Sigmoid colon (tissue), 7 donors: ENCODE data around the gene CENPQ. TPM values are rescaled to one million over a fixed set of nuclear protein-coding genes. Genes with fewer than 3 reads are reported as not detected.

ENCODE experiments used
- DNase-seq: peaks from one replicate; pipeline ENCODE4 v3.0.0-alpha.2; 2019
- H3K27ac ChIP-seq, 4 donors: fragments of 200-600 bp; sonication (generic); one replicate each; pipeline ENCODE4 v1.5.1; 2016 to 2019; ENCODE audit warnings: mild to moderate bottlenecking in 1 of 4
- H3K27me3 ChIP-seq, 3 donors: fragments of 200-600 bp; sonication (generic); one replicate each; pipeline ENCODE4 v1.5.1; 2019; ENCODE audit warnings: mild to moderate bottlenecking in 1 of 3
- H3K36me3 ChIP-seq, 4 donors: fragments of 200-600 bp; sonication (generic); one replicate each; pipeline ENCODE4 v1.5.1; 2016 to 2019
- H3K4me1 ChIP-seq, 4 donors: fragments of 200-600 bp; sonication (generic); one replicate each; pipeline ENCODE4 v1.5.1; 2017 to 2019
- H3K4me3 ChIP-seq, 4 donors: fragments of 200-600 bp; sonication (generic); one replicate each; pipeline ENCODE4 v1.5.1; 2017 to 2019; ENCODE audit warnings: mild to moderate bottlenecking in 2 of 4, moderate library complexity in 1 of 4
- H3K9me3 ChIP-seq, 4 donors: fragments of 200-600 bp in 3 of 4; sonication (generic) in 3 of 4; one replicate each; pipeline versions ENCODE4 v1.5.1 to v1.6.1; 2013 to 2019
- EP300 ChIP-seq, 4 donors: sonication (generic); formaldehyde crosslinking; IDR thresholded peaks; one replicate each; pipeline ENCODE4 v1.6.1; 2017; ENCODE audit warnings: antibody characterized with exemption in 4 of 4
- POLR2A ChIP-seq, 2 donors: fragments of 450-650 bp; IDR thresholded peaks; one replicate each; pipeline ENCODE4 v1.6.1; 2016; ENCODE audit warnings: antibody characterized with exemption in 2 of 2, mild to moderate bottlenecking in 2 of 2, moderate library complexity in 2 of 2
- POLR2AphosphoS5 ChIP-seq, 4 donors: sonication (generic); formaldehyde crosslinking; IDR thresholded peaks; one replicate each; pipeline ENCODE4 v1.6.1; 2017; ENCODE audit warnings: antibody characterized with exemption in 4 of 4
- WGBS, 2 donors: extraction: QIAGEN DNeasy Blood & Tissue Kit; methylation state at CpG; one replicate each; pipeline ENCODE4 v1.1.7; 2013; 5-methylcytosine and 5-hydroxymethylcytosine counted together
- intact Hi-C: fragments of 100-400 bp; cut with DNase I; formaldehyde crosslinking; loops from one replicate; pipeline ENCODE4 v1.15.1; 2023
- polyA plus RNA-seq, 3 donors: library from polyadenylated mRNA; stranded (reverse); fragments of 200-250 nt; gene quantifications; one replicate each; pipeline ENCODE4 v1.2.3, GENCODE V29; 2013
- total RNA-seq, 4 donors: library from RNA; depleted of rRNA; stranded (reverse); fragments of >200 nt; gene quantifications; one replicate each; pipeline ENCODE4 v1.1.0, GENCODE V29; 2016
- TF ChIP-seq, protein P1 (sequence below), 4 experiments: fragments of 450-650 bp in 3 of 4; fragments of 200-600 bp in 1 of 4; IDR thresholded peaks; one replicate each; pipeline ENCODE4 v1.5.1; 2016 to 2019; ENCODE audit warnings: antibody characterized with exemption in 4 of 4, mild to moderate bottlenecking in 3 of 4, moderate library complexity in 2 of 4
- donor health status: healthy with polysubstance abuse.
- donor health status: Bipolar disorder and iron deficiency.
- donor health status: healthy.

Gene CENPQ
- total RNA-seq (1 to 10 TPM; 3.9 to 5.1 (median 4.2) TPM), polyA plus RNA-seq (1 to 10 TPM; 2.8 to 4.8 (median 4.8) TPM)

- Histone ChIP-seq H3K4me3 (peak within 1 kb of the TSS; percentile 65 to 74 (median 71)), H3K36me3 (peaks cover 0 to 12% (median 0%) of the 10 kb centered on the region in 4 donors), H3K9me3 (no peaks in the 10 kb centered on the region), H3K4me1 (peaks cover 0 to 51% (median 22%) of the 10 kb centered on the region in 4 donors), H3K27me3 (no peaks in the 10 kb centered on the region), H3K27ac (peak within 1 kb of the TSS; percentile 83 to 89 (median 87))
- peak in 1 of 4 donors; percentile 84 for TF ChIP-seq EP300 (IDR thresholded peaks at IDR 0.05)
- TF ChIP-seq POLR2AphosphoS5 (IDR thresholded peaks at IDR 0.05) = peak; percentile 85 to 96 (median 92)
- TF ChIP-seq, protein P1, sequence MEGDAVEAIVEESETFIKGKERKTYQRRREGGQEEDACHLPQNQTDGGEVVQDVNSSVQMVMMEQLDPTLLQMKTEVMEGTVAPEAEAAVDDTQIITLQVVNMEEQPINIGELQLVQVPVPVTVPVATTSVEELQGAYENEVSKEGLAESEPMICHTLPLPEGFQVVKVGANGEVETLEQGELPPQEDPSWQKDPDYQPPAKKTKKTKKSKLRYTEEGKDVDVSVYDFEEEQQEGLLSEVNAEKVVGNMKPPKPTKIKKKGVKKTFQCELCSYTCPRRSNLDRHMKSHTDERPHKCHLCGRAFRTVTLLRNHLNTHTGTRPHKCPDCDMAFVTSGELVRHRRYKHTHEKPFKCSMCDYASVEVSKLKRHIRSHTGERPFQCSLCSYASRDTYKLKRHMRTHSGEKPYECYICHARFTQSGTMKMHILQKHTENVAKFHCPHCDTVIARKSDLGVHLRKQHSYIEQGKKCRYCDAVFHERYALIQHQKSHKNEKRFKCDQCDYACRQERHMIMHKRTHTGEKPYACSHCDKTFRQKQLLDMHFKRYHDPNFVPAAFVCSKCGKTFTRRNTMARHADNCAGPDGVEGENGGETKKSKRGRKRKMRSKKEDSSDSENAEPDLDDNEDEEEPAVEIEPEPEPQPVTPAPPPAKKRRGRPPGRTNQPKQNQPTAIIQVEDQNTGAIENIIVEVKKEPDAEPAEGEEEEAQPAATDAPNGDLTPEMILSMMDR (IDR thresholded peaks at IDR 0.05) = no peak
- TF ChIP-seq POLR2A (IDR thresholded peaks at IDR 0.05) = peak; percentile 75 to 76
- intact Hi-C loops = no loop called here
- 0% methylated on average over 37 of the region's 37 CpGs for WGBS, 2 donors
- DNase-seq = peak; percentile 97
These were observed at the start of gene CENPQ, which contains the start of gene MMUT for GRCh38 chr6:49462927-49463611. Gene CENPQ, plus strand, starts transcription at chr6:49463370. Its CDS starts 6,807 bp downstream, at chr6:49470177. Gene MMUT, minus strand, starts transcription at chr6:49463253. Its CDS starts 3,787 bp downstream, at chr6:49459466.

GRCh38 chr6:49415358-49415757, 47.8 kb upstream of the CENPQ start:
- Histone ChIP-seq H3K27ac (no peak overlapping the region), H3K9me3 (no peaks in the 10 kb centered on the region), H3K27me3 (no peaks in the 10 kb centered on the region), H3K36me3 (no peaks in the 10 kb centered on the region), H3K4me3 (no peak overlapping the region), H3K4me1 (no peaks in the 10 kb centered on the region)
- TF ChIP-seq EP300 (IDR thresholded peaks at IDR 0.05) (no peak), POLR2A (IDR thresholded peaks at IDR 0.05) (no peak), POLR2AphosphoS5 (IDR thresholded peaks at IDR 0.05) (no peak)
- TF ChIP-seq, protein P1 (IDR thresholded peaks at IDR 0.05) = no peak
- no peak for DNase-seq
- intact Hi-C loops = no loop called here
- WGBS, 2 donors = 2 to 36% methylated on average over 1 of the region's 1 CpG

GRCh38 chr6:49416195-49416594, 47.0 kb upstream of the CENPQ start:
- intact Hi-C loops = no loop called here
- no peak for TF ChIP-seq POLR2A (IDR thresholded peaks at IDR 0.05)
- TF ChIP-seq, protein P1 (IDR thresholded peaks at IDR 0.05) = no peak
- Histone ChIP-seq H3K27me3 (no peaks in the 10 kb centered on the region), H3K4me1 (no peaks in the 10 kb centered on the region), H3K27ac (no peak overlapping the region), H3K36me3 (no peaks in the 10 kb centered on the region), H3K9me3 (no peaks in the 10 kb centered on the region), H3K4me3 (no peak overlapping the region)
- 78 to 82% methylated on average over 4 of the region's 4 CpGs for WGBS, 2 donors
- no peak for DNase-seq

DNA sequence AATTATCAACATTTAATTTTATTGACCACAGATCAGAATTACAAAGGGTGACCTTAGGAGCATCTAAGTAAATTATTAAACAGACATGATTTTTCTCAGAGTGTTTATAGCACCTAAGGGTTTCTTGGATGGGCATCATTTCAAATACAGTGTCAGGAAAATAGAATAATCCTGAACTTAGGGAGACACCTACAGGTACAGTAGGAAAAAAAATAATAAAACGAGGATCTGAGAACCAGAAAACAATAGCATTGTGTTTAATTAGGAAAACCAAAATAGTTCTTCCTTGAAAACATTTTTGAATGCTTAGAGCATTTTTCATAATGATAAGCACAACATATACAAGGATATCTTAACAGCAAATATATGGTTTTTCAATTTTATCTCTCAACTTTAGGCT, 39.4 kb upstream of the CENPQ start:
- no peaks in the 10 kb centered on the region for H3K27me3 ChIP-seq
- TF ChIP-seq EP300 (IDR thresholded peaks at IDR 0.05) (no peak), POLR2AphosphoS5 (IDR thresholded peaks at IDR 0.05) (no peak), POLR2A (IDR thresholded peaks at IDR 0.05) (no peak)
- TF ChIP-seq, protein P1 (IDR thresholded peaks at IDR 0.05) = no peak
- 15 to 48% methylated on average over 1 of the region's 1 CpG for WGBS, 2 donors

More for the DNA sequence above, 39.4 kb upstream of the CENPQ start:
- Histone ChIP-seq H3K4me3 (no peak overlapping the region), H3K27ac (no peak overlapping the region), H3K36me3 (peaks cover 0 to 12% (median 2%) of the 10 kb centered on the region in 4 donors), H3K4me1 (no peaks in the 10 kb centered on the region), H3K9me3 (no peaks in the 10 kb centered on the region)
- DNase-seq = no peak
- intact Hi-C loops = no loop called here
